ENCODE measurements around the gene PLEKHG7.
"Not testable (repeated sequence)": the region's sequence is repeated elsewhere in the genome, so short reads cannot be mapped to it uniquely, and the experiment has no call there.

Gene PLEKHG7

DNA sequence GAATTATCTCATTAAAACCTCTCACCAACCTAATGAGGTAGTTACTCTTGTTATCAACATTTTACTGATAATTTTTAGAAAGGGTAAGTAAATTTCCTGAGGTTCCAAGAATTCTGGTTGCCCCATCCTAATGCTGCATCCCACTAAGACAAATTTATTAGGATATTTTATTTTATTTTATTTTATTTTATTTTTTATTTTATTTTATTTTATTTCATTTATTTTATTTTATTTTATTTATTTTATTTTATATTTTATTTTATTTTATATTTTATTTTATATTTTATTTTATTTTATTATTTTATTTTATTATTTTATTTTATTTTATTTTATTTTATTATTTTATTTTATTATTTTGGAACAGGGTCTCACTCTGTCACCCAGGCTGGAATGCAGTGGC is 46.9 kb downstream of the PLEKHG7 start:
- not testable (repeated sequence) for H3K36me3 Mint-ChIP-seq (ENCODE audit: low read depth)

DNA sequence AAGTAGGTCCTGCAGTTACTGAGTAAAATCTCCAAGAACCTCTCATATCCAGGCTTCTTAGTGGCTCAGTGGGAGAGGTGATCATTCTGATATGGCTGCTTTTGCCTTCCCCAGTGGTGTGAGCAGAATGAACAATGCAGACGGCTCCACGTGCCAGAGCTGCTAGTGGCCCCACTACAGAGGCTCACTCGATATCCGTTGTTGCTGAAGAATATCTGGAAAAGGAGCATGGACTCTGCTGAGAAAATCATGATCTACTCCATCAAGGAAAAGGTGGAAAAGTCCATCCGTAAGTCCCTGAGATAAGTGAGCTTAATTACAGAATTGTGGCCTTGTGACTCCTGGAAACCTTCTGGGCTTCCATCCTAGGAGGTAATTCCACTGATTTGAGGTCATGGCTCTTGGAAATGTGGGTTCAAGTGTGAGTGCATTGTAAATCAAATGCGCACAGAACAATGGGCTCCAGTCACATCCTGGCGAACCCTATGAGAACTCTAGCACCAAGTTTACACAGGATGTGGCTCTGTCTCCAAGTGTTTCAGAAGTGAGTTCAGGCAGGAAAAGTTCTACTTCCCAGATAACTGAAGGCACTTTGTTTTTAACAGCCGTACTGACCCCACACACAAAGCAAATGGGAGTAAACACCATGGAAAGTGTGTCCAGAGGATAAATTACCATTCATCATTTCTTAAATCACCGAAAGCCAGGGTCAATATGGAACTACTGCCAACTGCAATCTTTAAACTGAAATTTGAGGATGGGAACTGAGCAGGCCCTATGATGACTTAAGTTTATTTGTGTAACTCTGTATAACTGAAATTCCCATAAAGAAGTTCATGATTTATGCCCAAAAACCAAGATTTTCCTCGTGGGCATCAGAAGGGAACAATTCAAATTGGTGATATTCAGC is 51.4 kb downstream of the PLEKHG7 start:
- Mint-ChIP-seq H3K27me3 (peaks cover 19% of the 10 kb centered on the region), H3K4me1 (ENCODE audit: low read depth) (peaks cover 5% of the 10 kb centered on the region), H3K27ac (no peak overlapping the region), H3K36me3 (ENCODE audit: low read depth) (no peaks in the 10 kb centered on the region), H3K4me3 (no peak overlapping the region), H3K9me3 (no peaks in the 10 kb centered on the region)

More for the DNA sequence above, 46.9 kb downstream of the PLEKHG7 start:
- not testable (repeated sequence) for H3K27ac Mint-ChIP-seq; H3K9me3 Mint-ChIP-seq; H3K4me3 Mint-ChIP-seq; H3K4me1 Mint-ChIP-seq (ENCODE audit: low read depth); H3K27me3 Mint-ChIP-seq

DNA sequence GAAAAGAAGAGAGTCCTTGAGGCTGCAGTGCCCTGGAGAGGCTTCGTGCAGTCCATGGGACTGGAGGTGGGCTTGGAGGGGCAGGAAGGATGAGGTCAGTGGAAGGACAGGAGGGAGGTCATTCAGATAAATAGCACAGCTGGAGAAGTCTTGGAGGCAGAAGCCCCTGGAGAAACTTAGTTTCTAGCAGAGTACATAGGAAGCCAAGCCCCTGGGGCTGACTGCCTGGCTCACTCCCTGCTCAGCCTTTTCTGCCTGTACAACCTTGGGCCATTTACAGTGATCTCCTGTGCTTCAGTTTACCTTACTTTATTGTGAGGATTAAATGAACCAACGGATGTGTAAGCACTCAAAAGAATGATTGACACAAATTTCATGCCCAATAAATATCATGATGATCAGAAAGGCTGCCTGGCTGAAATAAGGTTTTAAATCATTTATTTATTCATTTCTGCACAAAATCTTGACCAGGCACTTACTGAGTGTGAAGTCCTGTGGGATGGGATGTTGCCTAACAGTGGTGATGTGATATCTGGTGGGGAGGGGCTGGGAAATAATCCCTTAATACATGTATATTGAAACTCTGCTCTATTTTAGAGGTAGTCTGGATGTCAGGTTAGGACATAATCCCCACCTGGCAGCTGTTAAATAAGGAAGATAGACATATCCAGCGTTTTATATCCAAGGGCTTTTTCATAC is 54.3 kb downstream of the PLEKHG7 start:
- Mint-ChIP-seq H3K4me3 (no peak overlapping the region), H3K27me3 (peaks cover 19% of the 10 kb centered on the region)

DNA sequence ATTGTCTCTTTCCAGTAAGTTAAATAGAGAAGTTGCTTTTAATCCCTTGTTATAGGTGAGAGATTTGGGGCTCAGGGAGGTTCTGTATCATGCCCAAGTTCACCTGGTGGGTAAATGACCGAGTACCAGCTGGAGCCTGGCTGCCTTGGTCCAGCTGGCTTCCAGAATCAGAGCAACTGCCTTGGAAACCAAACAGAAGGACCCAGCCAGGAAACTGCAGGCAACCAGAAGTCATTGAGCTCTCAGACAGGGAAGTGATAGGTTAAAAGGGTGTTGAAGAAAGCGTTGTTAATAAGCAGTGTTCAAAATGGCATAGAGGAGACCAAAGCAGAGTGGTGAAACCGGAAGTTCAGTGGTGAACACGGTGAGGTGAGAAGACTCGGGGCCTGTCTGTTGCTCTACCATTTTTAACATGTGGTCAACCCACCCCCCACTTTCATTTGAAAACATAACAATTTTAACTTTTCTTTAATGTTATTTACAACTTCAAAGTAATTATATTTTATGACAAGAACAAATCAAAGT is 54.9 kb downstream of the PLEKHG7 start:
- peaks cover 5% of the 10 kb centered on the region for H3K4me1 Mint-ChIP-seq (ENCODE audit: low read depth)
- H3K27ac Mint-ChIP-seq, result no peak overlapping the region
- H3K36me3 Mint-ChIP-seq (ENCODE audit: low read depth), result no peaks in the 10 kb centered on the region
- no peak overlapping the region for H3K4me3 Mint-ChIP-seq
- H3K9me3 Mint-ChIP-seq, result no peaks in the 10 kb centered on the region
- H3K27me3 Mint-ChIP-seq, result peaks cover 22% of the 10 kb centered on the region

More for the DNA sequence above, 54.3 kb downstream of the PLEKHG7 start:
- H3K9me3 Mint-ChIP-seq, result no peaks in the 10 kb centered on the region
- H3K4me1 Mint-ChIP-seq (ENCODE audit: low read depth), result peaks cover 5% of the 10 kb centered on the region
- H3K36me3 Mint-ChIP-seq (ENCODE audit: low read depth), result no peaks in the 10 kb centered on the region
- H3K27ac Mint-ChIP-seq, result no peak overlapping the region

DNA sequence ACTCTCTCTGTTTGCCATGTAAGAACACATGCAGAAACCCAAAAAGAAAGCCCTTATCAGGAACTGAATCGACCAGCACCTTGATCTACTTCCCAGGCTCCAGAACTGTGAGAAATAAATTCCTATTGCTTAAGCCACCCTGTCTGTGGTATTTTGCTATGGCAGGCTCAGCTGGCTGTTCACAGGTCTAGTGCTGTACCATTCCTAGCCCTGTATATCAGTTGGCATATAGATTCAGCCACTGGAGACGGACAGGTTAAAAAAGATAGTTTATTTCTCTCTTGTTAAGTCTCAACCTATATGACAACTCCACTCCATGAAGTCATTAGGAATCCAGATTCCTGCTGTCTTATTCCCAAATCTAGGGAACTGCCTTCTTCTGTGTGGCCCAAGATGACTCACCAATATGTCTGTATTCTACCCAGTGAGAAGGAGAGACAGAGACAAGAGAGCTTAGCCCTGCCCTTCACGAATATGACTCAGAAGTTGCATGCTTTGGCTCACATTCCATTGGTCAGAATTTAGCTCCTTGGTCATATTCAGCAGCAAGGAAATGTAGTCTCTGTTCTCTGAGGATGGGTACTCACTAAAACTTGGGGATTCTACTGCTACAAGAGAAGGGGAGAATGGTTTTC is 57.0 kb downstream of the PLEKHG7 start:
- Mint-ChIP-seq H3K4me1 (ENCODE audit: low read depth) (peaks cover 5% of the 10 kb centered on the region), H3K36me3 (ENCODE audit: low read depth) (no peaks in the 10 kb centered on the region), H3K4me3 (no peak overlapping the region), H3K27ac (no peak overlapping the region), H3K27me3 (peaks cover 27% of the 10 kb centered on the region), H3K9me3 (no peaks in the 10 kb centered on the region)

DNA sequence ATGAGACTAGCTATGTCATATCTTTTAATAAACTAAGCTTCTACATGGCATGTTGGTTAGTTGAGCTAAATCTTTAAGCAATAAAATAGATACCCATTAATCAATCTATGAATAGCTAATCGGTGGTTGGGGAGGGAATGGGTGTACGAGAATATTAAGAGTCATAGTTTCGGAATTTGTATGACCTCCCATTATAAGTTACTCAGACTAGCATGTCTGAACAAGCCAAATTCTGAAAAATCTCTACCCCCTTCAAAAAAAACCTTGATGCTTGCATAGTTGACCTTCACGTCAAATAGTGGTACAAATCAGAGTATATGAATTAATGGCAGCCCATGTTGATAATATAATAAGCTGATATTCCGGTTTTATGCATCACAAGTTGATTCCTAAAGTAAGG is 60.0 kb downstream of the PLEKHG7 start:
- Mint-ChIP-seq H3K36me3 (ENCODE audit: low read depth) (no peaks in the 10 kb centered on the region), H3K9me3 (no peaks in the 10 kb centered on the region), H3K27me3 (peaks cover 16% of the 10 kb centered on the region), H3K27ac (no peak overlapping the region), H3K4me3 (no peak overlapping the region), H3K4me1 (ENCODE audit: low read depth) (no peaks in the 10 kb centered on the region)

DNA sequence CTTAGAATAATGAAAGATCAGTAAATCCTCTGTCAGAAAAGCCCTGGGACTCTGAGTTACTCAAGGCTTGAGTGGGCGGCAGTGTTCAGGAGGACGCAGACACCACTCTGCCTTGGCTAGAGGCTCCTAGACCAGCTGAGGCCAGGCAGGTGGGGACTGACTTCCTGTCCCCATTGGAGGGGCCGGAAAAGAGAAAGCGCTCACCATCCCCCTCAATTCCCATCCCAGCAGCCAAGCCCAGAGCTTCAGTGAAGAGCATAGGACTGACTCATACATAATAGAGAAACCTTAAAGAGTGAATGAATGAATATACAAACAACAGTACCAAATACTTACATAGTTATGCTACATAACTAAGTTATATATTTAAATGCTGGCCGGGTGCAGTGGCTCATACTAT is 62.0 kb downstream of the PLEKHG7 start:
- H3K27ac Mint-ChIP-seq, result no peak overlapping the region
- no peak overlapping the region for H3K4me3 Mint-ChIP-seq
- no peaks in the 10 kb centered on the region for H3K36me3 Mint-ChIP-seq (ENCODE audit: low read depth)
- peaks cover 13% of the 10 kb centered on the region for H3K4me1 Mint-ChIP-seq (ENCODE audit: low read depth)
- no peaks in the 10 kb centered on the region for H3K9me3 Mint-ChIP-seq
- H3K27me3 Mint-ChIP-seq, result peaks cover 8% of the 10 kb centered on the region

DNA sequence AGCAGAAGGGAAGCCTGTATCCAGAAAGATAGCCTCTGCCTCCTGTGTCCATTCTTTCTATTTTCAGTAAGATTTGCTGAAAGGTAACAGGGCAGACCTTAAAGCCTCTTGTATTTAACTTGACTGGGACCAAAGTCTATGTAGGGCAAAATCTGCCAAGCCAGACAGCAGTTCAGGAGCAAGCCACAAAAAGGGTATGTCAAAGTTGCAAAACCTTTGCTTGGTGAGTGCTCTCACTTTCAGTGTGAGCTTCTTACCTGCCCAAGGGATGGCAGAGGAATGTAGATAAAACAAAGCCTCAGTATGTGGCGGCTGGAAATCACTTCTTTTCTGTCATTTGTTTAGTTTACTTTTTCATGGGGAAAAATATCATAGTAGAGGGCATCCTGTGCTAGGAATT is 63.1 kb downstream of the PLEKHG7 start:
- Mint-ChIP-seq H3K27me3 (peaks cover 8% of the 10 kb centered on the region), H3K27ac (no peak overlapping the region), H3K9me3 (no peaks in the 10 kb centered on the region), H3K4me3 (no peak overlapping the region), H3K4me1 (ENCODE audit: low read depth) (peaks cover 24% of the 10 kb centered on the region), H3K36me3 (ENCODE audit: low read depth) (peaks cover 5% of the 10 kb centered on the region)

DNA sequence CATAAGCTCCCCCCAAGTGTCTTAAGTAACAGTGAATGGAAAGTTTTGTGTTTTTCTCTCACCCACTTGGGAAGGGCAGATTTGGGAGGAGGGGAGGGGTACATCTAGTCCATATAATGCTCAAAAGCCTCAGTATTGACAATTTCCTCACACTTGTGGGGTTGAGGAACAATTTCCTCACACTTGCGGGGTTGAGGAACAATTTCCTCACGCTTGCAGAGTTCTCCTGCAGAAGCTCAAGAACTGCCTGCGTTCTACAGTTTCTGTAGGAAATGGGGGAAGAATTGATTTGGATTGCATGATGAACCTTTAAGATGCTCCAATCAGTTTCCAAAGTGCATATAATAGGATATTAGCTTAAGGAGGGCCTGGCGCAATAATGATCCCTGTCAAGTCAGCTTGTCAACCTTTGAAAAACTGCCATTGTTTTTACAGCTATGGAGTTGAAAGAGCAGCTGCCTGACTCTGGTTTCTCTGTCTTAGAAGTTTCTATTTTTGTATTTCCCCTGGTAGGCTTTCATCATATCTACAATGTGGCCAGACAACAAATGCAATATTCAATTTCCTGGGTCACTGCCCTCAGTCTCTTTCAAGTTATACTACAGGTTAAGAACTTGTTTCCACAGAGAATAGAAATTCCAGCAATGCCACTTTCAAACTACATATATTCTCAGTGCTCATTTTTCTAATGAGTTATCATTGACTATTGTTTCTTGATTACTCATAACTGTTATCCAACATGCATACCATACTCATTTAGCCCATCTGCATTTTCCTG is 66.5 kb downstream of the PLEKHG7 start:
- H3K9me3 Mint-ChIP-seq, result no peaks in the 10 kb centered on the region
- H3K36me3 Mint-ChIP-seq (ENCODE audit: low read depth), result peaks cover 17% of the 10 kb centered on the region
- H3K4me3 Mint-ChIP-seq, result no peak overlapping the region
- H3K27me3 Mint-ChIP-seq, result no peaks in the 10 kb centered on the region
- H3K27ac Mint-ChIP-seq, result no peak overlapping the region
- peaks cover 28% of the 10 kb centered on the region for H3K4me1 Mint-ChIP-seq (ENCODE audit: low read depth)

DNA sequence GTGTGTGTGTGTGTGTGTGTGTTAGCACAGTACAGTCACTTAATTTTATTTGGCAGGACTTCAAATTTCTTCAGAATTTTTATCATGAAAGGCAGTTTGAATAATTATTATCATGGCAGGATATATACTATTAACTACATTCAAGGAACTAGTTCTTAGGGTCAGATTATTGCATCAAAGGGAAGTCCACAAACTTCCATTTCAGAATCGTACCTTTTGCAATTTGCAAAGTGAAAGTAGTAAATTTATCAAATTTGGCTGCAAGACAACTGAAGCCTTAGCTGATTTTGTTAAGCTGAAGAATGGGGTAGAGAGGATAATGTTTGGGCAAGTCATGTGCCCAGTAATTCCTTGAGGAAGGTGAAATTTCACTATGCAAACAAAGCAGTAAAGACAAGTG is 68.2 kb downstream of the PLEKHG7 start:
- H3K27me3 Mint-ChIP-seq, result no peaks in the 10 kb centered on the region
- H3K4me1 Mint-ChIP-seq (ENCODE audit: low read depth), result peaks cover 28% of the 10 kb centered on the region
- H3K36me3 Mint-ChIP-seq (ENCODE audit: low read depth), result peaks cover 24% of the 10 kb centered on the region
- no peak overlapping the region for H3K27ac Mint-ChIP-seq
- H3K9me3 Mint-ChIP-seq, result no peaks in the 10 kb centered on the region
- no peak overlapping the region for H3K4me3 Mint-ChIP-seq

DNA sequence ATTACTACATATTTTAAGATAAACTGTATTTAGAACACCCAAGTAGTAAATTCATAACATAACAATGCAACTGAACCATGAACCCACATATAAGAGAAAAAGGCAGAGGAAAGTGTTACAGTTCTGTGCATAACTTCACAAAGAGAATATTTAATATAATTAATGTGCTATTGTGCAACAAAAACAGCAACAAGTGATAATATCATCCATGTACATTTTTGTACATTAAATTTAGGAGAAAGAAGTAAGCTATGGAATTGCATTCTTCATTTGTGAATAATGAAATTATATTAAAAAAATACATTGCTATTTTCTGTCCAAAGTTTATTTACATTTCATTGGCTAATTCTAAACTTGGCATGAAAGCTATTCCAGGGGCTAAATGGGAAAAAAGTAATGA is 72.6 kb downstream of the PLEKHG7 start:
- H3K9me3 Mint-ChIP-seq, result no peaks in the 10 kb centered on the region
- peaks cover 9% of the 10 kb centered on the region for H3K4me1 Mint-ChIP-seq (ENCODE audit: low read depth)
- peaks cover 51% of the 10 kb centered on the region for H3K36me3 Mint-ChIP-seq (ENCODE audit: low read depth)
- no peaks in the 10 kb centered on the region for H3K27me3 Mint-ChIP-seq
- no peak overlapping the region for H3K4me3 Mint-ChIP-seq
- H3K27ac Mint-ChIP-seq, result peak overlapping the region; percentile 46

DNA sequence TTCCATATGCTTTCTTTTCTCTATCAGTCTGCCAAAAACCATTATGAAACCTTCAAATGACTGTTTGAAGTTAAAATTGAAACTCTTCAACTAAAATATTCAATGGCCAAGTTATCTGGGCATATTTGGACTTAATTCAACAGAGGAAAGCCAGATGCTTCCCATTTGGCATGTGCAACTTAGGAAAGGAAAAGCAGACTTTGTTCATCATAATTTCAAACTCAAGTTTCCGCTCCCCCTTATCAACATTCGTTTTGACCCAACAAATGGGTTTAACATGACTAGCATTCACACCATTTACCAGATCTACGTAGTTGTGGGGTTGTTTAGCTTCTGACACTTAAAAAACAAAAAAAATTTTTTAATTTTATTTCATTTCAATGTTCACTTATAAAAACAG is 75.7 kb downstream of the PLEKHG7 start:
- Mint-ChIP-seq H3K9me3 (no peaks in the 10 kb centered on the region), H3K4me1 (ENCODE audit: low read depth) (no peaks in the 10 kb centered on the region), H3K4me3 (no peak overlapping the region), H3K27ac (no peak overlapping the region), H3K36me3 (ENCODE audit: low read depth) (peaks cover 56% of the 10 kb centered on the region), H3K27me3 (no peaks in the 10 kb centered on the region)

DNA sequence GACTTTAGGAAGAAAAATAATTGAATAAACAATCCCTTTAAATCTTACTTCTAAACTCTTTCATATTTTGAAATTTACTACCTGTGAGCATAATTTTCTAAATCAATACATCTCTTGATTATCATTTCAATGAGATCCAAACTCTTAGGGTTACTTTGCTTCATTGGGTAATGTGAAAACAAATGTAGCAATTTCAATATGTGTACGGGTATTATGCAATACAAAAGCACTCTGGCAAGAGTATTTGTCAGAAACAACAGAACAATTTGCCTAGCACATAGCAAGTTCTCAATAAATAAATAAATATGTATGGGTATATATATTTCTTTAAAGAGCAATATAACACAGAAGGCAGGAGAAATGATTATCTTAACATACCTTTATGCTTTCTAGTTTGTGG is 77.1 kb downstream of the PLEKHG7 start:
- no peak overlapping the region for H3K4me3 Mint-ChIP-seq
- H3K27ac Mint-ChIP-seq, result no peak overlapping the region
- H3K4me1 Mint-ChIP-seq (ENCODE audit: low read depth), result no peaks in the 10 kb centered on the region
- H3K36me3 Mint-ChIP-seq (ENCODE audit: low read depth), result peaks cover 58% of the 10 kb centered on the region
- H3K9me3 Mint-ChIP-seq, result no peaks in the 10 kb centered on the region
- no peaks in the 10 kb centered on the region for H3K27me3 Mint-ChIP-seq

DNA sequence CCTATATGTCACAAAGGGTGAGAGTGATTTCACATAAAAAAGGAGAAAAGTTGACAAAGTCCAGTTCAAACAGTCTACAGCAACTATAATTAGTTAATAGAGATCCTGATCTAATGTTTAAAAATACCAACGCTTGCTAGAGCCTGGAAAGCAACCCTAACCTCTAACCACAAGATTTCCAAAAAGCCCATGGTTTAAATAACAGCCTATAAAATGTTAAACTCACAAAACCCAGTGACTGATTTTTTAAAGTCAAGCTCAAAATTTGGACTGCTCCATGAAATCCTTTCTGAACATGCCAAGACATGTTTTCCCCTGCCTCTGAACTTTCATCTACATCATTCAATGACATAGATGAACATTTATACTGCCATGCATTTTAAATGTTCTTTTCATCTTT is 81.6 kb downstream of the PLEKHG7 start:
- H3K4me1 Mint-ChIP-seq (ENCODE audit: low read depth), result no peaks in the 10 kb centered on the region
- no peaks in the 10 kb centered on the region for H3K9me3 Mint-ChIP-seq
- H3K27me3 Mint-ChIP-seq, result no peaks in the 10 kb centered on the region
- peaks cover 36% of the 10 kb centered on the region for H3K36me3 Mint-ChIP-seq (ENCODE audit: low read depth)
- no peak overlapping the region for H3K4me3 Mint-ChIP-seq
- no peak overlapping the region for H3K27ac Mint-ChIP-seq
